Measurements from ENCODE around the gene RASSF3. TPM values are rescaled to one million over a fixed set of nuclear protein-coding genes. Genes with fewer than 3 reads are reported as not detected.

RASSF3 gene
- total and polyA plus RNA-seq, 2 experiments from 2014 or later: 20.6 to 39.6 TPM

GRCh38 chr12:64624035-64624434, 13.7 kb downstream of the RASSF3 start:
- no peak for TF ChIP-seq REST (IDR thresholded peaks at IDR 0.05; ENCODE audit: unreplicated experiment)
- no peak for TF ChIP-seq NANOG (IDR thresholded peaks at IDR 0.05; ENCODE audit: borderline replicate concordance)
- no peak for TF ChIP-seq EZH2 (IDR thresholded peaks at IDR 0.05; ENCODE audit: low read depth, unreplicated experiment)
- TF ChIP-seq ZNF462 (CRISPR knock-in tag; IDR thresholded peaks at IDR 0.05): no peak
- TF ChIP-seq CREB1 (CRISPR knock-in tag; IDR thresholded peaks at IDR 0.05; ENCODE audit: low read depth): no peak
- TF ChIP-seq EZH2phosphoT487 (IDR thresholded peaks at IDR 0.05; ENCODE audit: unreplicated experiment): no peak
- no peak for TF ChIP-seq POLR2AphosphoS5 (IDR thresholded peaks at IDR 0.05; ENCODE audit: low read depth)
- no peak for TF ChIP-seq ETS1 (IDR thresholded peaks at IDR 0.05)
- TF ChIP-seq STAT1 (IDR thresholded peaks at IDR 0.05; ENCODE audit: unreplicated experiment): no peak
- TF ChIP-seq JUNB (IDR thresholded peaks at IDR 0.05; ENCODE audit: unreplicated experiment): no peak
- TF ChIP-seq ZNF331 (CRISPR knock-in tag; IDR thresholded peaks at IDR 0.05; ENCODE audit: low read depth): no peak
- TF ChIP-seq CTCF (conservative IDR thresholded peaks at IDR 0.05; ENCODE audit: low read depth in 2 of 2): no peak
- no peak for TF ChIP-seq ZNF114 (CRISPR knock-in tag; IDR thresholded peaks at IDR 0.05)
- 0 out of 3 replicates have a peak overlapping the region, but pooled peaks have one; percentile 5 for H3K4me3 Mint-ChIP-seq
- ATAC-seq (peak; percentile 52), DNase-seq (ENCODE audit: low spot score) (peak; percentile 54)
- Histone ChIP-seq H3K9me2 (ENCODE audit: insufficient read depth) (no peaks in the 10 kb centered on the region), H3K4me3 (no peak overlapping the region), H3K79me2 (replicated peaks; ENCODE audit: insufficient read depth) (peaks cover 100% of the 10 kb centered on the region), H3K4me1 (ENCODE audit: insufficient read depth) (peaks cover 32% of the 10 kb centered on the region), H3F3A (replicated peaks; ENCODE audit: low read depth) (no peaks in the 10 kb centered on the region), H4K20me1 (replicated peaks; ENCODE audit: insufficient read depth) (peaks cover 28% of the 10 kb centered on the region), H3K27ac (ENCODE audit: low read depth) (peak overlapping the region; percentile 59), H3K4me2 (peak overlapping the region; percentile 47), H3K27me3 (ENCODE audit: insufficient read depth) (no peaks in the 10 kb centered on the region), H3K36me3 (ENCODE audit: insufficient read depth) (no peaks in the 10 kb centered on the region), H2AFZ (no peak overlapping the region)
- H3K9me3 Mint-ChIP-seq: no peaks in the 10 kb centered on the region
- no peaks in the 10 kb centered on the region for H3K27me3 Mint-ChIP-seq (ENCODE audit: insufficient read depth, low read depth, poor library complexity)
- H3K4me1 Mint-ChIP-seq: peaks cover 36% of the 10 kb centered on the region
- no peaks in the 10 kb centered on the region for H3K36me3 Mint-ChIP-seq (ENCODE audit: low read depth)
- H3K27ac Mint-ChIP-seq: peak overlapping the region; percentile 69
